ENCODE data around the gene L1CAM.
A peak's percentile ranks its signal among the peaks of the same experiment; 100 is the strongest.

Gene L1CAM

DNA sequence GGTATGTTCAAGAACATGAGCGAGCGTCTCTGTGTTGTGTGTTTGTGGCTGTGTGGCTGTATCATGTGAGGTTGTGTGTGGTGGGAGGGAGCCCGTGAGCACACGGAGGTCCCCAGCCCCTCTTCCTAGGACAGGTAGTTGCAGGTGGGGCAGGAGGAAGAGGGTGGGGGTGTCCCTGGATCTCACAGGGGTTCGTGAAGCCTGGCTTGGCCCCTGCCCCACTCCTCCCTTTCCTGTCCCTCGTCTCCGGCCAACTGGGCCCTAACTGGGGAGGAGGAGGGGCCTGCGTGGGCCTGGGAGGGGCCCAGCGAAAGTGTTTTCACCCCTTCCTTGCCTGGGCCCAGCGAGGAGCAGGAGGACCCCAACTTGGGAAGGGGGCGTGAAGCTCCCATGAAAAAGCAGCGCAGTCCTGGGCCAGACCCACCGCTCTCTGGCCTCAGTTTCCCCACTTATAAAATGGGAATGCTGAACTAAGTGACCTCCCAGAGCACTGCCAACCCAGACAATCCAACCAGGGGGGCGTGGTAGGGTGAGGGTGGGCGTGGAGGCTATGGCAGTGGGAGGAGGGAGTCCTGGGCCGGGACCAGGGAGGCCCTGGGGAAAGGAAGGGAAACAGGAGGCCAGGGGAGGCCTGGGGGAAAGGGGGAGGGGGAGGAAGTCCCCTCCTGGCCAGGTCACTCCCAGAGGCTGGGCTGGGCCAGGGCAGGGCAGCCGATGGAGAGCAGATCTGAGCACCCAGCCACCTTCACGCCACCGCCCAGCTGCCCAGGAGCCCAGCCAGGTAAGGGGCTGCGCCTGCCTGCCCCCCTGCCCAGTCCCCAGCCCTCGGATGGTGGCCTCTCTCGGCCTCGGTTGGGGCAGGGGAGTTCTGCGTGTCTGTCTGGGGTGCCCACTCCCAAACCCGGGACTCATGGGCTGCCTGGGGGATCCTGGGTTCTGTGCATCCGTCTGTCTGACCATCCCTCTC, 18.3 kb upstream of the L1CAM start, which contains the start of gene AVPR2:
AVPR2 (plus strand) TSS at position 683 of the 967 bp plus-strand sequence. CDS start 473 bp downstream, outside the sequence.
- no peak for DNase-seq (ENCODE audit: low read depth in 2 of 2)

DNA sequence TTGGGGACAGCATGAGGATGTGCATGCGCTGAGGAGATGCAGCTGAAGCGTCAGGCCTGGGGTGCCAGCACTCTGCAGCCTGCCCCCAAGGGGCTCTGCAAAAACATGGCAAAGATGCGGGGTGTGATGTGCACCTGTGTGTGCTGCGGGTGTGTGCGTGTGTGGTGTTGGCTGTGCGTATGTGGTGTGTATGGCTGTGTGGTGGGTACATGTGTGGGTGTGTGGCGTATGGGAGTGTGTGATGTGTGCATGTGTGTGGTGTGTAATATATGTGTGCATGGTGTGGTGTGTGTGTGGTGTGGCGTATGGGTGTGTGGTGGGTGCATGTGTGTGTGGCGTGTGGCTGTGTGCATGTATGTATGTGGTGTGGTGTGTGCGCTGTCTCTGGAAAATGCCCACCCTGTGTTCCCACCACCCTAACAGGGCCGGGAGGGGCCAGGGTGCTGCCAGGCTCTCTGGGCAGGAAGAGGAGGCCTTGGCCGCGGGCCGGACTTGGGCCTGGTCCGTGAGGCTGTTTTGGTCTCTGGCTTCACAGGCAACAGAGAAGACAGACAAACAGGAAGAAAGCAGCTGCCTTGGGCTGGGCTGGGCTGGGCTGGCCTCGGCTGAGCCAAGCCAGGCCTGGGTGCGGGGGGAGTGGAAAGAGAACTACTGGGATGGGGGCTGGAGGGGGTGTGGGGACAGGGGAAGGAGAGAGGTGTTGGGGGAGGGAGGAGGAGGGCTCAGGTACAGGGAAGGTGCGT, 17.4 kb upstream of the L1CAM start:
- DNase-seq (ENCODE audit: low read depth in 2 of 2): no peak

DNA sequence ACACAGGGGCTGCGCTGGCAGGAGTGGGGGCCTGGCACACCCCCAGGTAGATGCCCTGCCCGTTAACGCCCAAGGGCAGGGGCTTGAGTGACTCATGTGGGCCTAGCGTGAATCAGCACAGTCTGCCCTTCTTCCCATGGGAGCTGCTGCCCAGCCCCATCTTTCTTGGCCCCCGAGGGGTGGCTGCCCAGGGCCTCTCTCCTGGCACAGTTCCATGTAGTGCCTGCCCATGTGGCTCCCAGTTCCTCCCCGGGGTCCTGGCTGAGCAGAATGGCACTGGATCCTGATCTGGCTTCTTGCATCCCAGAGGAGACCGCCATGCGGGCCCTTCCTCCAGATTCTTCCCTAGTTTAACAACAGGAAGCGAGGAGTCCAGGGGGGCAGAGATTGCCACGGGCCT, 16.4 kb upstream of the L1CAM start:
- no peak for DNase-seq (ENCODE audit: low read depth in 2 of 2)

DNA sequence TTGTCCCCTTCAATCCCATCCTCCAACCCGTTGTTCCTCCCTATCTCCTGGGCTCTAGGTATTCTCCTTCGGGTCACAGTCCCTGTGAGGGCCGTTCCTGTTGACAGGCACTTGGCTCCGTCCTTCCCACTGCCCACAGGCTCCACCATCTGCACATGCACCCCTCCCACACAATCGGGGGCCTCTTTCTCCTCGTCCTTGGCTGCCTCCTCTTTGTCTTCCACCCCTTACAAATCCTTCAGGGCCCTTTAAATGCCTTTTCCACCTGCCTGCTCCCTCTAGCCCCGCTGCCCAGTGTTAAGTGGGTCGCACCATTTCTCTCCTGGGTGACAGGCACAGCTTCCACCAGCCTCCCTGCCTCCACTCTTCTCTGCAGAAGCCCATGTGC, 15.8 kb upstream of the L1CAM start:
- no peak for DNase-seq (ENCODE audit: low read depth in 2 of 2)

DNA sequence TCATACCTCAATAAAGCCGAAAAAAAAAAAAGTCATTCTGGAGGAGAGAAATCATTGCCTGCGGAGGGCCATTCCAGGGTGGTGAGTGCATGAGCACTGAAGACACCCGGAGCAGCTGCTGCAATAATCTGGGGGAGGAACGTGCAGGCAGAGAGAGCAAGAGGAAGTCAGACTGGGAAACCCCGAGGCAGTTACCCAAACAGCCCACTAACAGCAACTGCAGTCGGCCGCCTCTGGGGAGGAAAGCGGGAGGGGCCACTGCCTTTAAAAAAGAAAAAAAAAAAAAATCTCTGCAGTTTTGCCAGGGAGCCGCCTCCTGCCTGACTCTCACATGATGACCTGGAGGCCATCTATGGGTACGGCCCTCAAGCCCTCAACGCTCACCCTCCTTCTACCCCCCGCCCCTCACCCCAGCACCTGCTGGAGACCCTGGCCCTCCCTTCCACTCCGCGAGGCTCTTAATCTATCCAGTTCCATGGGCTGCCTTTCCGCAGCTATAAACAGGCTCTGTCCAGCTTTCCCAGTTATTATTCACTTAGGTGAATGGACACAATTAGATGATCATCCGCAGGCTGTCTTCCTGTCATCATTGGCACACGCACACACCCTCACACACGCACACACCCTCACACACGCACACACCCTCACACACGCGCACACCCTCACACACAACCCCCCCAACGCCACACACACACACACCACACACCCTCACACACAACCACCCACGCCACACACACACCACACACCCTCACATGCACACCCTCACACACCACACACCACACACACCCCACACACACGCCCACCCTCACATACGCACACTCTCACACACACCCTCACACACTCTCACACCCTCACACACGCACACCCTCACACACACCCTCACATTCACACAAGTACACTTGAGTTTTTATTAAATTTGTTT, 15.1 kb upstream of the L1CAM start:
- peak in 1 of 2 donors; percentile 29 for DNase-seq (ENCODE audit: low read depth in 2 of 2)

DNA sequence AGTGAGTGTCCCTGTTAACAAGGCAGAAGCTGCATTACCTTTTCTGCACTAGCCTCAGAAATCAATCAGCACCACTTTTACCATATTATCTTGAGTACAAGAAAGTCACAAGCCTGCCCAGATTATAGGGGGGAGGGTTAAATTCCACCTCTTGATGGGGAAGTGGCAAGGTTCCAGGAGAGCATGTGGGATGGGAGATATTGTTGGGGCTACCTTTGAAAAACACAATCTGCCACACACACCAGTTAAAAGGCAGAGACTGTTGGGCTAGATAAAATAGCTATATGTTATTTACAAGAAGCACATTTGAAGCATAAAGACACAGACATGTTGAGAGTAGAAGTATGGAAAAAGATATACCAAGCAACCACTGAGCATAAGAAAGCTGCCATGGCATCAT, 11.9 kb upstream of the L1CAM start:
- no peak for DNase-seq (ENCODE audit: low read depth in 2 of 2)

DNA sequence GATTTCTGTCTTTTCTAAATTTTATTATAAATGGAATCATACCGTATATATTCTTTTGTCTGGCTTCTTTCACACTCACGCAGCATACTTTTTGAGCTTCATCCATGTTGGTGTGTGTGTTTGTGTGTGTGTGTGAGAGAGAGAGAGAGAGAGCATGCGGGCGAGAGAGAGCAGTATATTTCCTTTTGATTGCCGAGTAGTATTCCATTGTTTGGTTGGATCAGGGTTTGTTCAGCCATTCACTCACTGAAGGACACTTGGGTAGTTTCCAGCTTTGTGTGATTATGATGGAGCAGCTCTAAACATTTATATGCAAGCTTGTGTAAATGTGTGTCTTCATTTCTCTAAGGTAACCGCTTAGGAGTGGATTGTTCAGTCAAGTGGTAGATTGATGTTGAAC, 3.1 kb upstream of the L1CAM start:
- DNase-seq (ENCODE audit: low read depth in 2 of 2): no peak

DNA sequence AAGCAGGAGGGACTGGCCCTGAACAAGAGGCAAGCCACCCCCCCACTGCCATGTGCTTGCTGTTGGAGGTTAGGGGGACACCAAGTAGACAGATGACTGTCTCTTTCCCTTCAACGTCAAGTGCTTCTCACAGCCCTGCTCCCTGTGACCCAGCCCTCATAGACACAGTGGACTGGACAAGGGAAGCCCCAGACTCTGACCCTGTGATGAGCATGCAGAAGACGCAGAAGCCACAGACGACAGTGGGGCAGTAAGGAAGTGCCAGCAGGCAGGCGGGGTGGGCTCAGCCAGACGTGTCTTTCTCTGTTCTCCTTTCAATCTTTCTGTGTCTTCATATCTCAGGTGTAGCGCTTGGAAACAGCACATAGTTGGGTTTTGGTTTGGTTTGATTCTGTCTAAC, 2.4 kb upstream of the L1CAM start:
- DNase-seq (ENCODE audit: low read depth in 2 of 2): no peak

DNA sequence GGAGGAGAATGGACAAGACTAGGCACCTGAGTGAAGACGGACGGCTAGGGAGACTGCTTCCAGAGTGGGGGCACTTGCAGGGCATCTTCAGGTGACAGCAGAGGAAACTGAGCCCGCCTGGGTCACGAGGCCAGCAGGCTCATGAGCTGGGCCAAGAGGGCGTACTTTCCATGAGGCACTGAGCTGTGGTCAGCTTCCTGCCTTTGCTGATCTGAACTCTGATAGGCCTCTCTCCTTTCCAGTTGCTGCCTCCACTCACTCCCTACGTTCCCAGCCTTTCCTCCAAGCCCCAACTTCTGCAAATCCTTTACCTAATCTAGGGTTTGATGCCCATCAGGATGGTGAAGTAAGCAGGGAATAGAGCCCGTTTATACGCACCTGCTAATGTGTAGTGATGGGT, 1.4 kb upstream of the L1CAM start:
- no peak for DNase-seq (ENCODE audit: low read depth in 2 of 2)

DNA sequence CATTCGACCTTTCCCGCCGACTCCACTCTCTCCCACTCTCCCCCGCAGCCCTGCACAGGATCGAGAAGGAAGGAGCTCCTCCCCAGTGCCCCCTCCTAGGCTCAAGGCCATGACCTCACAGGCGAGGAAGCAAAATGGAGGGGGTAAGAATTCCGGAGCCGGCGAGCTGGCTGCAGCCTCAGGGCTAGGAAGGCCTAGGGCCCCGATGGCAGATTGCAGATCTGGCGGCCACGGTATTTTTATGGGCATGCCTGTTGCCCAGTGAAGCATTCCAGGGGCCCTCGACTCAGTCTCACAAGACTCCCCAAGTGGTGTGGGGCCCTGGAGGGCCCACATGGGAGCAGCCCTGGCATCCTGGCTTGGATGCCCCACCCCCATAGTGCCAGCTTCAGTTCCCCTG, 942 bp upstream of the L1CAM start:
- no peak for DNase-seq (ENCODE audit: low read depth in 2 of 2)

DNA sequence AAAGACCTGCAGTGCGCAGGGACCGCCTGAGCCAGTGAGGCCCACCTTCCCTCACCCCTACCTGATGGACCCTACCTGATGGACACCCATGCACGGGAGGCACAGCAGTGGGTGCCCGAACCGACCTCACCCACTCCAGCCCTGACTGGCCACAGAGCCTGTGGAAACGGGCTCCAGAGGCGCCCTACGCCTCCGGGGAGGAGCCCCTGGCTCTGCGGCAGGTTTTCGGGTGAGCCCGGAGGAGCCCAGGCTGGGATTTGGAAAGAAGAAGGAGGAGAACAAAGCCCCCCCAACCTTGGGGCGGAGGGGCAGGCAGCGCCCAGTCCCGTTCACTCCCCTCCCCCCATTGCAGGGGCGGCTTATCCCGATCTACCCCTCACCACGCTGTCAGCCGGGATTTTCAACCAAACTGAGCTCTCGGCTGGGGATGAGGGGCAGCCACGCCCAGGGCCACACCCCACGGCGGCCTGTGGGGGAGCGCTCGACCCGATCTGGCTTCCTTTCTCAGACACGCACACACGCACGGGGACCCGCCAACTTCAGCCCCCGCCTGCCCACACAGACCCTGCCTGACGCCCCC, 675 bp downstream of the L1CAM start:
- DNase-seq (ENCODE audit: low read depth in 2 of 2): no peak

DNA sequence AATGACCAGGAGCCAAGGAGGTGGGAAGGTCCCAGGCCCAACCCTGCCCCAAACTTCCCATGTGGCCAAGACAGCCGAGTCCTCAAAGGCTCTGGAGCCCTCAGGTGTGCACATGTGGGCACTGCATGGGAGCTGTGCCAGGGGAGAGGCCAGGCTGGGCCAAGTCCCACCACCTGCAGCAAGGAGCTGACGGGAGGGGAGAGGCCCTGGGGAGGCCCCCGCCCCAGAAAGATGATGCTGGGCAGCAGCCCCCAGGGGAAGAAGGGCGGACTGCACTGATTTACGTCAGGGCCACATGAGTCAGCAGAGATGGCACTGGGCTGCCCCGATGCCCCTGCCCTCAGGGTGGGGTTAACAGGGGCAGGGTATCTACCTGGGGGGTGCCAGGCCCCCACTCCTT, 1.4 kb downstream of the L1CAM start:
- no peak for DNase-seq (ENCODE audit: low read depth in 2 of 2)

DNA sequence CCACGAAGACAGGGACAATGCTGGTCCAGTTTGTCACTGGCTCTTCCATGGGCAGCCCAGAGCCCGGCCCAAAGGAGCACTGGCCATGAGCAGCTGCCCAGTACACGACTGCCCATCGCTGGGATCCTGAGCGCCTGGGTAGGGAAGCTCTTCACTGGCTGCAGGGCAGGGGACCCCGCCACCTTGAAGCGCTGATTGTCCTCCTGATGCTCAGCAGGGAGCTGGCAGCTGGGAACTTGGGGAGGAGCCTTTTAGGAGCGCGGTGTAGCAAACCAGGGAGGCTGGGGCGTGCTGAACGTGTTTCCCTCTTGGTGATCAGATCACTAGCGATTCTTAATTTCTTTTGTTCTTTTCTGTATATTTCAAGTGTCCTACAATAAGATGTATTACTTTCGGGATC, 1.8 kb downstream of the L1CAM start:
- DNase-seq (ENCODE audit: low read depth in 2 of 2): no peak

DNA sequence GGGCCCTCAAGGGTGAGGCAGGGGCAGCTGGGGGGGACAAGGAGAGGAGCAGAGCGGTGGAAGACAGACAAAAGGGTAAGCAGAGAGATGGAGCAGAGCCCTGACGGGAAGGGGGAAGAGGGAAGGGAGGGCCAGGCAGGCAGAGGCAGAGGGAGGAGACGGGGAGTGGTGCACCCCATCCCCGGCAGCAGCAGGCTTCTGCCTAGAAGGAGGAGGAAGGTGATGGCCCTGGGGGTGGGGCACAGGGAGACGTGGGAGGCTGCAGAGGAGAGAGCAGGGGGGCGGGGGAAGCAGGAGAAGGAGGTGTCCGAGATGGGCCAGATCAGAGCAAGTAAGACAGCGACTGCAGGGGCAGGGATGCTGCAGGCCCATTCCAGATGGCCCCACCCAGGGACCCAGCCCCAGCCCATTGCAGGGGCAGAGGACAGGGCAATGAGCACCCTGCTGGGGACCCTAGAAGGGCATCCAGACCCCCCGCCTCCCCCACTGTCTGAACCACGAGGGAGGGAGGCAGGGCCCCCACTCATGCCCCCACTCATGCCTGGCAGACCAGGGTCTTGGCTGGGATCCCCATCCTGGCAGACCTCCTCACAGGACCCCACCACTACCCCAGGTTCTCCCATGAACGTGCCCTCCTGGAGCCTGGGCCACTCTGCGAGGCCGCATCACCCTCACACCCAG, 2.7 kb downstream of the L1CAM start:
- no peak for DNase-seq (ENCODE audit: low read depth in 2 of 2)

DNA sequence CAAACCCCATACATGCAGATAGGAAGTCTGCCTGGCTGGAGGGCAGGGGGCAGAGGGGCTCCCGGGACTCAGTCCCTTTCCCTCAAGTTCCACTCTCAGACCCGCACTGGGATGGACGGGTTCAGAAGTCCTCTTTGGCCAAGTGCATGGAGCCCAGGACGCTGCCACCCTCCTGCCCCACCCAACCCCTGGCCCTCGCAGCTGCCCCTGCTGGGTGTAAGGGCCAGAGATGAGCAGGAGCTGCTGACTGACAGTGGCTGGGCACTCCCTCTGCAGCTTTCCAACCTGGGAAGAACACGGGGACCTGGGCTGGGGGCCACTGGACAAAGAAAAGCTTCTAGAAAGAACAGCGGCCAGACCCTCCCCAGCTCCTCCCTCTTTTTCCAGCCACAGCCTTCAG, 3.4 kb downstream of the L1CAM start:
- no peak for DNase-seq (ENCODE audit: low read depth in 2 of 2)

DNA sequence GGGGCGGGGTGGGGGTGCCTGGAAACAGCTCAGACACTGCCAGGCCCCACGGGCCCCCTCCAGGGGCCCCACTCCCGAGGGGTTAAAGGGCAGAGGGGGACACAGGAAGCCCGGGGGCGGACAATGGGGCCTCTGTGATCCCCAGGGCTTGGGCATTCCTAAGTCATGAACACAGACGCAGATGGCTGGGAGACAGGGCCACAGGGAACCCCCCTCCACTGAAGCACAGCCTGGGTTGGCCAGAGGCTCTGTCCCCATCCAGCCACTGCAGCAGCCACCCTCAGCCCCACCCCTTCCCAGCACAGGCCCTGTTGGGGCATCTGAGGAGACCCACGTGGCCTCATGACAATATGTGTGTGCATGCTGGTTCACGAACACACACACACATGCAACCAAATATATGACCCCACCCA, 3.9 kb downstream of the L1CAM start:
- no peak for DNase-seq (ENCODE audit: low read depth in 2 of 2)

DNA sequence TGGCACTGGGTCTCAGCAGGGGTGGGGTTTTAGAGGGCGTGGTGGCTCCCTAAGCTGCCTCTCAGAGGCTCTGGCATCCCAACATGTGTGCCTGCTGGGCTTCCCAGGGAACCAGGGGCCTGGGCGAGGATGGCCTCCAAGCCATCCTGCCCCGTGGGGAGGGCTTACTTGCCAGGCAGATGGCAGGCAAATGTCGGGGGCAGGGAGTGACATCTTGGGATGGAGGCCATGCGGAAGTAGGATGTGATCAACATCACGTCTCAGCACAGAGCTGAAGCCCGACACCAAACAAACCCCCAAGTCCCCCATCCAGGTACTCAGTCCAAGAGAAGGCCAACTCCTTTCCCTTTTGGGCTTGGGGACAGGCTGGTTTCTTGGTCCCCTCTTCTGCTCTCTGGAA, 4.7 kb downstream of the L1CAM start:
- DNase-seq (ENCODE audit: low read depth in 2 of 2): no peak

DNA sequence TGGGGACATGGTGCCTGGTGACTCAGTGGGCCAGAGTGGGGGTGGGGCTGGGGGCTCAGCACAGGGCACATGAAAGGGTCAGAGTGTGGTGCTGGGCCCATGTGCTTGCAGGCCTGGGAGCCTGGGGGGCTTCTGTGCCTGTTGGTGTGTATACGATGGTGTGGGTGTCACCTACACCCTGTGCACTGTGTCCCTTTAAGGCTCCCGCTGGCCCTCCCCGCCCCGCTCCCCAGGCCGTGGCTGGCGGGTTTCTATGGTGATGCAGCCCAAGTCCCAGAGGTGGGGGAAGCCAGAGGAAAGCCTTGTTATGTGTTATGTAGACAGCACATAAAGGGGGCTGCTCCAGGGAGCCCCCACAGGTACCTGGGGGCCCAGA, 5.5 kb downstream of the L1CAM start:
- no peak for DNase-seq (ENCODE audit: low read depth in 2 of 2)

DNA sequence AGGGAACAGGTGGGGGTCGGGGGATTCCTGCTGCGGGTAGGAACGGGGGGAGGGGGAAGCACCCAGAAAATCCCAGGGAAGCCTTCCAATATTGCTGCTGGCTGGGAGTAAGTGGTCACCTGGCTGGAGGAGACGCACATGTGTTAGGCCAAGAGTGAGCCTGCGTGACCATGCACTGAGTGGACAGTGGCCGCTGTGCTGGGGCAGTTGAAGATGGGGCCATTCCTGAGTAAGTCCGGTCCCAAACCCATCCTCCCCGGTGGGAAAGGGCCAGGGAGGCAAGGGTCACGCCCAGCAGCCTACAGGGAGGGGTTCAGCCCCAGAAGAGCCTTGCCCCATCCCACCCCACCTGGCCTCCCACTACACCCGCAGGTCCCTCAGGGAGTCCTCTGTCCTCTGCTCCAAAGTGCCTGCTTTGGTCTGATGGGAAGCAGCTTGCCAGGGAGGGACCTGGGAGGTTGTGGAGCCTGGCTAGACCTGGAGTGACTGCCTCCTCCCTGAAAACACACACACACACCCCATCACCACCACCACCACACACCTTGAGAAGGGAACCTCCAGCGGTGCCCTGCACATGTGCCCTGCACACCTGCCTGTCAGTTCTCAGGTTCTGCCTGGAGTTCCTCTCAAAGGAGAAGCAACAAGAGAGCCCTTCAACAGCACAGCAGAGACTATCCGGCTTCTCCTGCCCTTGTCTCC, 6.1 kb downstream of the L1CAM start:
- DNase-seq (ENCODE audit: low read depth in 2 of 2): no peak

DNA sequence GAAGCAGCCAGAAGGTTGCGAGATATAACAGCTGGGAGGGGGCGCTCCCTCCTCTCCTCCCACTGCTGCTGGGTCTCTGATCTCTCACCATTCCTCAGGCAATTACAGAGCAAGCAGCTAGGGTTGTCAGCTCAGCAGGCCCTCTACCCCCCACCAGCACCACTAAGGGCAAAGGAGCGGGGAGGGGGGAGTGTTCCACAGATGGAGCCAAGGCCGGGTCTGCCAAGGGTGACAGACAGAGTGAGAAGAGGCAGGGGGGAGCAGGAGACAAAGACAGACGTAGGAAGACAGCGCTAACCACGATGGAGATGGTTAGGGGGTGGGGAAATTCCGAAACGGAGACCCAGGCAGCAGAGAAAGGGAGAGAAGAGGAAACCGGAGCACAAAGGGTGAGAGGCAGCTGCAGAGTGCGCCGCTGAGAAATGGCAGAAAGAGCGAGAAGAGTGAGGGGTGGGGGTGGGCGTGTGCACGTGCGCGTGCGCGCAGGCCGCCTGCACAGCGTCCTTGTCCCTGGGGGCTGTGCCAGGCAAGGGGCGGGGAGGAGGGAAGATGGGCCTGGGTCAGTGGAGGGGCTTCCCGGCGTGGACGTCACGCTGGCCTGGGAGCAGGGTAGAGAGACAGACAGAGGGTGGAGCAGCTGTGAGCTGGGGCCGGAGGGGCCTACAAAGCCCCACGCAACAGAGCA, 6.9 kb downstream of the L1CAM start:
- no peak for DNase-seq (ENCODE audit: low read depth in 2 of 2)
